ENCODE results near the gene KLHL13.
"Not testable (repeated sequence)": the region's sequence is repeated elsewhere in the genome, so short reads cannot be mapped to it uniquely, and the experiment has no call there.

The KLHL13 gene, protein sequence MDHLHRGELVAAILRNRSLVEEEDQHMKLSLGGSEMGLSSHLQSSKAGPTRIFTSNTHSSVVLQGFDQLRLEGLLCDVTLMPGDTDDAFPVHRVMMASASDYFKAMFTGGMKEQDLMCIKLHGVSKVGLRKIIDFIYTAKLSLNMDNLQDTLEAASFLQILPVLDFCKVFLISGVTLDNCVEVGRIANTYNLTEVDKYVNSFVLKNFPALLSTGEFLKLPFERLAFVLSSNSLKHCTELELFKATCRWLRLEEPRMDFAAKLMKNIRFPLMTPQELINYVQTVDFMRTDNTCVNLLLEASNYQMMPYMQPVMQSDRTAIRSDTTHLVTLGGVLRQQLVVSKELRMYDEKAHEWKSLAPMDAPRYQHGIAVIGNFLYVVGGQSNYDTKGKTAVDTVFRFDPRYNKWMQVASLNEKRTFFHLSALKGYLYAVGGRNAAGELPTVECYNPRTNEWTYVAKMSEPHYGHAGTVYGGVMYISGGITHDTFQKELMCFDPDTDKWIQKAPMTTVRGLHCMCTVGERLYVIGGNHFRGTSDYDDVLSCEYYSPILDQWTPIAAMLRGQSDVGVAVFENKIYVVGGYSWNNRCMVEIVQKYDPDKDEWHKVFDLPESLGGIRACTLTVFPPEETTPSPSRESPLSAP

GRCh38 chrX:118116713-118117550 is at the start of gene KLHL13:
TSS of gene KLHL13 (minus strand) at chrX:118116810. CDS start at chrX:118028473, 88,337 bp downstream.
- DNase-seq, result no peak

- no peak for DNase-seq
These were observed 47.5 kb upstream of the KLHL13 start for GRCh38 chrX:118164138-118164537.

DNA sequence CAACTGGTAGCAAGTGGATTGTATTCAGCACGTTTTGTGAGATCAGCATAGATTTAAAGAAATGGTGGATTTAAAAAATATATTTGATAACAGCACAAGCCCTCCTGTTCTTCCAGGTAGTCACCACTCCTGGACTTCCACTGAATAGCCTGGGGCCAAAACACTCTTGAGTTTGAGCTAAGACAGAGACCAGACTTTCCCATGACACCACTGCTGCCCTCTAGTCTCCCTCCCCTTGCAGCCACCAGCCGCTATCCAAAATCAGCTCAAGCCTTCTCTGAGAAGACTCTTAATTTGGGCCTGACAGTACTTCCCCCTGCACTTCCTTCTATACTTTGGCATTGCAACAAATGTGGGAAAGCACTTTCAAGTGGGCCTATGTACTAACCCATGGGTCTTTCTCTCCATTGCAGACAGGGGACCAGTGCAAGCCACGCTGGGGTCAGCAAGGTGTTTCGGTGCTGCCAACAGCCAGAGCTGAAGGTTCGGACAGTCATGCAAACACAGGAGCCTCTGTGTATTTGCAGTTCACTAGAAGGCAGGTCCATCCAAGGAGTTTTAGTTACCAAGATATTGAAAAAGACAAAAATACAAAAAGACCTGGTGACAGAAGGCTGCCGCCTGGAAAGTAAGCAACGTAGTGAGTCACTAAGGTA is 40.5 kb upstream of the KLHL13 start:
- no peak for DNase-seq

DNA sequence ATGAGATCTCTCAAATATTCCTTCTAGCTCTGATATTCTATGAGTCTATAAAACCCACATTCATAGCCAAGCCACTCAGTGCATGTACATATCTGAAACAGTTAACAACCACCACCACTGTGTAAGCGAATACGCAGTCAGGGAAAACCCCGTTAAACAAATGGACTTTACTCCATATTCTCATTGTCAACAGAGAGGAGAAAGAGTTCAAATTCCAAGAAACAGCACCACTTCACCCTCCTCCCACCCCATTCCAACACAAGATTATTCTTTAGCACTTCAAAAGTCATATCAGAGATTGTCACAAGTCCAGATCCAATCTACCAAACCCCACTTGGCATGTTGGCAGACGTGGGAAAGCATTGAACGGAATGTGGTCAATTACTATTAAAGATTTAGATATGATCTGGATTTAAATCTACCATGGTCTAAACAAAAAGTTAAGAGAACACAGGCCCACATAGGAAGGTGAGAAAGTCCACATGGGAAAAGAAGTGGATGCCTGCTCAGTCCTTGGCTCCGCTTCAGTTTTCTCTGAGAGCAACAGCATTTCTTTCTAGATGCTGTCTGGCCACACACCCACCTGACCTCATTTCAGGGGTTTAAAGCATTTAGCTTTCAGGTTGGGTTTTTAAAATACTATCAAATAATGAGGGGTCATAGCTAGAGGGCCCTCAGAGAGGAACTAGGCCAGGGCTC is 39.8 kb upstream of the KLHL13 start:
- DNase-seq, result no peak

DNA sequence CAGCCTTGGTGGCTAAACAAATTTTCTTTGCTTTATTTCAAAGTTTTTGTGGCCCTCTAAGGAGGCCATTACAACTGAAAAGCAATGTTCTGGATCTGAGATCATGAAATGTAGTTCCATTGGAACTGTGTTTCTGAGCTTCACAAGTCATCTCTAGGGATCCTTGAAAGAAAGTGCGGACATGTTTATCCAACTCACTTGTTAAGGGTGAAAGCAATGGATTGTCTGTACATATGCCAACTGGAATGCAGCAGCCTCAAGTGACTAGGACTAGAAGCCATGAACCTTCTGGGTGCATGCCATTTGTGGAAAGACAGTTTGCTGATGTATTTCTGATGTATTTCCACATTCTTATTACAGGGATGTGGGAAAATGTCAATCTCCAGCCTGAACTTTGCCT is 36.7 kb upstream of the KLHL13 start:
- no peak for DNase-seq

- DNase-seq, result no peak
These were observed 36.1 kb upstream of the KLHL13 start for GRCh38 chrX:118152721-118153120.

DNA sequence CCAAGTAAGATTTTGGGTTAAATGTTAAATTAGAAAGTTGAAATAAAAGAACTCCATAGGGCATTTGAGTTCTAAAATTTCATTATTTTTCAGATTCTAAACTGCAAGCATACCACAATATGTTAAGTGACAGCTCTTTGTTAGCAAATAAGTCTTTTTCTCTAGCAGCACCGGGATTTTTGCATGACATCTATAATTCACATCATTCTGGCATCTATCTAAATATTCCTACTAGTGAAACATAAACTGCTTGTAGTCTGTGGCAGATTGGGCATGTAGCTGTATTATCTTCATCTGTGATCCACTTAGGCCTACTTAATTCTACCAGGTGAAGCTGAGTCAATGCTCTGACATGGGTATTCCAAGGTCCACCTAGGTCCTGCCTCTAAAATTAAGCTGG is 32.1 kb upstream of the KLHL13 start:
- DNase-seq, result no peak

DNA sequence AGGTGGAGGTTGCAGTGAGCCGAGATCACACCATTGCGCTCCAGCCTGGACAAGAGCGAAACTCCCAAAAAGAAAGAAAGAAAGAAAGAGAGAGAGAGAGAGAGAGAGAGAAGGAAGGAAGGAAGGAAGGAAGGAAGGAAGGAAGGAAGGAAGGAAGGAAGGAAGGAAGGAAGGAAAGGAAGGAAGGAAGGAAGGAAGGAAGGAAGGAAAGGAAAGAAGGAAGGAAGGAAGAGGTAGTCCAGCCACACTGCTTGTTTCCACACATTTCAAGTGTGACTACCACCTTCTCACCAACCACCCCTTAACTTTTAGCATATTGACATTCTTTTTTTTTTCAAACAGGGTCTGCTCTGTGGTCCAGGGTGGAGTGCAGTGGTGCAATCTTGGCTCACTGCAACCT is 31.2 kb upstream of the KLHL13 start:
- DNase-seq, result not testable (repeated sequence)

GRCh38 chrX:118143578-118143977 is 27.0 kb upstream of the KLHL13 start:
- DNase-seq, result no peak

- DNase-seq, result no peak
These were observed 14.7 kb upstream of the KLHL13 start for GRCh38 chrX:118131336-118131735.

- DNase-seq, result no peak
These were observed 13.1 kb upstream of the KLHL13 start for GRCh38 chrX:118129681-118130080.

GRCh38 chrX:118128724-118129123 is 12.1 kb upstream of the KLHL13 start:
- DNase-seq, result no peak

DNA sequence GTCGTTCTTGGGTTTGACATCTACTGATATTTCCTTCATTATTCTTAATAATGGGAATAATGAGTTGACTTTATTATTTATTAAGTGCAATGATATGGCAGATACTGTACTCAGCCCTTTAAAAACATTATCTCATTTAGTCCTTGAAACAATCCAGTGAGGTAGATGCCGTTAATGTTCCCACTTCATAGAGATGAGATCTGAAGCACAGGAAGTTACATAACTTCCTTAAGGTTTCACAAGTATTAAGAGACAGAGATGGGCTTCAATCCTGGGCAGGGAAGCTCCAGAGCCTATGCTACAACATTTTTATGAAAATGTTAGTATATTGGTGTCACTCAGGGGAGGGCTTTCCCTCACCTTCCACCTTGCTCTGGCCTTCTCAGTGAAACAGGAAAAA is 9.7 kb upstream of the KLHL13 start:
- DNase-seq, result no peak

- not testable (repeated sequence) for DNase-seq
These were observed 7.6 kb upstream of the KLHL13 start for GRCh38 chrX:118124243-118124642.

- no peak for DNase-seq
These were observed 1.1 kb upstream of the KLHL13 start for GRCh38 chrX:118117741-118118140.

GRCh38 chrX:118115953-118116712 is 477 bp downstream of the KLHL13 start:
- DNase-seq, result no peak

DNA sequence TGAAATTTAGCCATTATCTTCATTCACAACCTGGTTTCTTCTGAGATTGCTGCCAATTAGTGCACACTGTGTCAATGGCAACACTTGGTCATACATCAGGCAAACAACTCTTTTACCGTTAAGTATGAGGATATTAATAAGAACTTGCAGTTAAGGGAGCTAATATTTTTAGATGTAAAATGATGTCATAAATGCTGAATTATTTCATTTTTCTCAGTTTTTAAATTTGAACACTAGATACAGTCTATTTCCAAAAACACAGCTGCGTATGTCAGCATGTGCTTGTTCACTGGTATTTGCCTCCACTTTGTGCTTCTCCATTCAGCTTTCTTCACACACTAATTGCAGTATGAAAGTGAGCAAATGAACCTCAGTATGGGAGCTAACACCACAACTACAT is 1.6 kb downstream of the KLHL13 start:
- no peak for DNase-seq

- DNase-seq, result no peak
These were observed 7.5 kb downstream of the KLHL13 start for GRCh38 chrX:118109065-118109464.

GRCh38 chrX:118108304-118108703 is 8.3 kb downstream of the KLHL13 start:
- no peak for DNase-seq

- DNase-seq, result no peak
These were observed 16.5 kb downstream of the KLHL13 start for GRCh38 chrX:118100091-118100490.

- no peak for DNase-seq
These were observed 28.5 kb downstream of the KLHL13 start for GRCh38 chrX:118088084-118088483.

- DNase-seq, result no peak
These were observed 42.4 kb downstream of the KLHL13 start for GRCh38 chrX:118074196-118074595.
